Parathyroid adenoma (tissue), 2 donors: ENCODE data around the gene UAP1.

Experiments used
- H2AFZ ChIP-seq: fragments of 300-600 bp; sonication (generic); one replicate; pipeline ENCODE4 v1.7.0; 2017; ENCODE audit warnings: antibody characterized with exemption, mild to moderate bottlenecking
- H3K27ac ChIP-seq: fragments of 300-600 bp; sonication (generic); one replicate; pipeline ENCODE4 v1.7.0; 2017
- H3K27me3 ChIP-seq: fragments of 300-600 bp; sonication (generic); one replicate; pipeline ENCODE4 v1.7.0; 2017; ENCODE audit warnings: low read length; ENCODE audit not compliant: control insufficient read depth, insufficient read depth
- H3K36me3 ChIP-seq: fragments of 300-600 bp; sonication (generic); one replicate; pipeline ENCODE4 v1.7.0; 2017; ENCODE audit warnings: low read length; ENCODE audit not compliant: control insufficient read depth, insufficient read depth
- H3K4me1 ChIP-seq: fragments of 300-600 bp; sonication (generic); one replicate; pipeline ENCODE4 v1.7.0; 2017; ENCODE audit warnings: control low read depth
- H3K4me2 ChIP-seq: fragments of 300-600 bp; sonication (generic); one replicate; pipeline ENCODE4 v1.7.0; 2017; ENCODE audit warnings: low read length
- H3K4me3 ChIP-seq: fragments of 300-600 bp; sonication (generic); one replicate; pipeline ENCODE4 v1.7.0; 2017; ENCODE audit warnings: low read depth, low read length
- H3K79me2 ChIP-seq: fragments of 300-600 bp; sonication (generic); one replicate; pipeline ENCODE4 v1.7.0; 2017; ENCODE audit warnings: control low read depth
- H3K9ac ChIP-seq: fragments of 300-600 bp; sonication (generic); one replicate; pipeline ENCODE4 v1.7.0; 2017; ENCODE audit warnings: mild to moderate bottlenecking
- H3K9me3 ChIP-seq: fragments of 300-600 bp; sonication (generic); one replicate; pipeline ENCODE4 v1.7.0; 2017; ENCODE audit warnings: low read length; ENCODE audit not compliant: control insufficient read depth
- CTCF ChIP-seq: fragments of 300-600 bp; sonication (generic); IDR thresholded peaks from one replicate; pipeline ENCODE4 v1.7.0; 2017; ENCODE audit warnings: antibody characterized with exemption, mild to moderate bottlenecking
- donor health status: primary hyperparathyroidism.

UAP1 gene

GRCh38 chr1:162543228-162543627 lies 18.3 kb upstream of the UAP1 start:
- no peak overlapping the region for H3K4me3 ChIP-seq

GRCh38 chr1:162548170-162548569 lies 13.4 kb upstream of the UAP1 start:
- H3K4me1 ChIP-seq = no peaks in the 10 kb centered on the region
- no peak overlapping the region for H3K27ac ChIP-seq
- no peak overlapping the region for H3K4me3 ChIP-seq
- H2AFZ ChIP-seq = no peak overlapping the region
- H3K36me3 ChIP-seq = no peaks in the 10 kb centered on the region
- no peaks in the 10 kb centered on the region for H3K27me3 ChIP-seq
- no peaks in the 10 kb centered on the region for H3K79me2 ChIP-seq
- H3K9me3 ChIP-seq = no peaks in the 10 kb centered on the region
- no peak overlapping the region for H3K4me2 ChIP-seq
- TF ChIP-seq CTCF = no peak
- no peak overlapping the region for H3K9ac ChIP-seq

More at GRCh38 chr1:162543228-162543627, 18.3 kb upstream of the UAP1 start:
- Histone ChIP-seq H3K27ac (no peak overlapping the region), H3K4me1 (no peaks in the 10 kb centered on the region), H3K27me3 (no peaks in the 10 kb centered on the region), H3K4me2 (no peak overlapping the region), H3K9me3 (no peaks in the 10 kb centered on the region), H3K9ac (no peak overlapping the region), H3K79me2 (no peaks in the 10 kb centered on the region), H2AFZ (no peak overlapping the region), H3K36me3 (no peaks in the 10 kb centered on the region)
- TF ChIP-seq CTCF = no peak

GRCh38 chr1:162549001-162549400 lies 12.5 kb upstream of the UAP1 start:
- no peaks in the 10 kb centered on the region for H3K79me2 ChIP-seq
- no peak overlapping the region for H3K9ac ChIP-seq
- no peak for TF ChIP-seq CTCF

GRCh38 chr1:162550925-162551324 lies 10.6 kb upstream of the UAP1 start:
- H3K9ac ChIP-seq = no peak overlapping the region
- no peaks in the 10 kb centered on the region for H3K36me3 ChIP-seq
- no peaks in the 10 kb centered on the region for H3K27me3 ChIP-seq
- H3K4me1 ChIP-seq = no peaks in the 10 kb centered on the region
- H2AFZ ChIP-seq = no peak overlapping the region
- no peaks in the 10 kb centered on the region for H3K9me3 ChIP-seq
- no peaks in the 10 kb centered on the region for H3K79me2 ChIP-seq
- no peak for TF ChIP-seq CTCF
- no peak overlapping the region for H3K4me3 ChIP-seq
- H3K27ac ChIP-seq = no peak overlapping the region
- H3K4me2 ChIP-seq = no peak overlapping the region

More at GRCh38 chr1:162549001-162549400, 12.5 kb upstream of the UAP1 start:
- Histone ChIP-seq H3K4me1 (no peaks in the 10 kb centered on the region), H3K27me3 (no peaks in the 10 kb centered on the region), H3K36me3 (no peaks in the 10 kb centered on the region), H3K4me2 (no peak overlapping the region), H3K9me3 (no peaks in the 10 kb centered on the region), H3K4me3 (no peak overlapping the region), H2AFZ (no peak overlapping the region), H3K27ac (no peak overlapping the region)

GRCh38 chr1:162551969-162552683 lies 9.4 kb upstream of the UAP1 start:
- no peak overlapping the region for H3K9ac ChIP-seq
- no peaks in the 10 kb centered on the region for H3K36me3 ChIP-seq
- H2AFZ ChIP-seq = no peak overlapping the region
- no peak overlapping the region for H3K4me2 ChIP-seq
- no peak overlapping the region for H3K27ac ChIP-seq
- no peaks in the 10 kb centered on the region for H3K9me3 ChIP-seq
- no peak for TF ChIP-seq CTCF
- no peaks in the 10 kb centered on the region for H3K27me3 ChIP-seq
- no peak overlapping the region for H3K4me3 ChIP-seq
- H3K4me1 ChIP-seq = no peaks in the 10 kb centered on the region
- no peaks in the 10 kb centered on the region for H3K79me2 ChIP-seq
